GM10266 (cell line): ENCODE data around the gene MAPK6.
"Not testable (repeated sequence)": the region's sequence is repeated elsewhere in the genome, so short reads cannot be mapped to it uniquely, and the experiment has no call there.

Experiments
- DNase-seq: peaks from one replicate; pipeline ENCODE4 v3.0.0; 2012; ENCODE audit errors: extremely low spot score
- CTCF ChIP-seq: IDR thresholded peaks from 2 replicates; pipeline ENCODE4 v1.5.1; 2012; ENCODE audit warnings: mild to moderate bottlenecking, low read depth; ENCODE audit not compliant: control insufficient read depth, insufficient read depth; ENCODE audit errors: missing control alignments

Gene MAPK6

GRCh38 chr15:52031556-52031955 is 12.5 kb downstream of the MAPK6 start:
- TF ChIP-seq CTCF = no peak
- no peak for DNase-seq

- DNase-seq = no peak
- no peak for TF ChIP-seq CTCF
These were observed 19.0 kb downstream of the MAPK6 start for GRCh38 chr15:52037889-52038505.

- TF ChIP-seq CTCF = no peak
- no peak for DNase-seq
These were observed 21.1 kb downstream of the MAPK6 start for GRCh38 chr15:52039925-52040781.

- DNase-seq = no peak
- TF ChIP-seq CTCF = no peak
These were observed 23.2 kb downstream of the MAPK6 start for GRCh38 chr15:52042051-52042851.

- TF ChIP-seq CTCF = peak; percentile 26
- not testable (repeated sequence) for DNase-seq
These were observed 26.8 kb downstream of the MAPK6 start for GRCh38 chr15:52045795-52046298.

- not testable (repeated sequence) for DNase-seq
These were observed 27.5 kb downstream of the MAPK6 start for GRCh38 chr15:52046552-52046951.

GRCh38 chr15:52050416-52050815 is 31.4 kb downstream of the MAPK6 start:
- TF ChIP-seq CTCF = no peak
- no peak for DNase-seq
